ENCODE results near the gene NUDT17.

The NUDT17 gene

DNA sequence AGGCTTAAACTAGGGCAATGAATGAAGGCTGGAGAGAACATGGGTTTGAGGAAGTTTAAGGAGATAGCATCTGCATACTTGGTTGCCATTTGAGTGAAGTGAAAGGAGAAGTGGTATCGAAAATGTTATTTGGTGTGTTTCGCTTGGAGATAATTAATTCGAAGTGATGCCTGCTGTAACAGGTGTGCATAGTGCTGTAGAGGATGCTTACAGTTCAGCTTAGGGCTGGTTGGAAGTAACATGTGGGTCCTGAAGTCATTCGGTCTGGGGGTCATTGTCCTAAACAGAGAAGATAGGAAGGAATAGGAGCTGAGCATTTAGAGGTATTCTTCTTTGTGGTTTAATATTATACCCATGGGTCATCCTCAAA, 301 bp upstream of the NUDT17 start:
- TF ChIP-seq FOXP2 (optimal IDR thresholded peaks at IDR 0.05; ENCODE audit: borderline replicate concordance, extremely low read depth, extremely low read length, insufficient read depth) = no peak
- 0 out of 2 replicates have a peak, but pooled peaks have one; percentile 14 for TF ChIP-seq POLR2AphosphoS5 (IDR thresholded peaks at IDR 0.05; ENCODE audit: low read depth, low read length)

DNA sequence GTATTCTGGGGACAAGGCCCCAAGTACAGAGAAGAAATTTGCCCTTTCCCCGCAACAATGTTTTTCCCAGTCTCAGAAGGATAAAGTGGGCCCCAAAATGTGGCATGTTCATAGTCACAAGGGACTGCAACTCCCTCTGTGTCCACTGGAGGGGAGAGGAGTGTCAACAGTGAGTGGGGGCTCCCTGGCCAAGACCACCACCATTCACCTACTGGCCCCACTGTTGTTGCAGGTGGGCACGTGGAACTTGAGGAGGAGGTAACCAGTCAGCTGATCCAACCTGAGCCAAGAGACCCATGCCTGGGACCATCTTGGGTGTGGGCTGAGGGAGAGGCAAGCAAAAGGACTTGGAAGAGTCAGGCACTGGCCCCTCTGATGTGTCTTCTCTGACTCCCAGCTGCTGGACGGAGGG, 777 bp downstream of the NUDT17 start:
- TF ChIP-seq SIN3A (IDR thresholded peaks at IDR 0.05; ENCODE audit: borderline replicate concordance, insufficient read depth, low read length) (no peak), FOXP2 (optimal IDR thresholded peaks at IDR 0.05; ENCODE audit: borderline replicate concordance, extremely low read depth, extremely low read length, insufficient read depth) (no peak), TAF1 (IDR thresholded peaks at IDR 0.05; ENCODE audit: borderline replicate concordance, insufficient read depth, low read length) (no peak), POLR2AphosphoS5 (IDR thresholded peaks at IDR 0.05; ENCODE audit: low read depth, low read length) (no peak)
- TF ChIP-seq, protein P1, sequence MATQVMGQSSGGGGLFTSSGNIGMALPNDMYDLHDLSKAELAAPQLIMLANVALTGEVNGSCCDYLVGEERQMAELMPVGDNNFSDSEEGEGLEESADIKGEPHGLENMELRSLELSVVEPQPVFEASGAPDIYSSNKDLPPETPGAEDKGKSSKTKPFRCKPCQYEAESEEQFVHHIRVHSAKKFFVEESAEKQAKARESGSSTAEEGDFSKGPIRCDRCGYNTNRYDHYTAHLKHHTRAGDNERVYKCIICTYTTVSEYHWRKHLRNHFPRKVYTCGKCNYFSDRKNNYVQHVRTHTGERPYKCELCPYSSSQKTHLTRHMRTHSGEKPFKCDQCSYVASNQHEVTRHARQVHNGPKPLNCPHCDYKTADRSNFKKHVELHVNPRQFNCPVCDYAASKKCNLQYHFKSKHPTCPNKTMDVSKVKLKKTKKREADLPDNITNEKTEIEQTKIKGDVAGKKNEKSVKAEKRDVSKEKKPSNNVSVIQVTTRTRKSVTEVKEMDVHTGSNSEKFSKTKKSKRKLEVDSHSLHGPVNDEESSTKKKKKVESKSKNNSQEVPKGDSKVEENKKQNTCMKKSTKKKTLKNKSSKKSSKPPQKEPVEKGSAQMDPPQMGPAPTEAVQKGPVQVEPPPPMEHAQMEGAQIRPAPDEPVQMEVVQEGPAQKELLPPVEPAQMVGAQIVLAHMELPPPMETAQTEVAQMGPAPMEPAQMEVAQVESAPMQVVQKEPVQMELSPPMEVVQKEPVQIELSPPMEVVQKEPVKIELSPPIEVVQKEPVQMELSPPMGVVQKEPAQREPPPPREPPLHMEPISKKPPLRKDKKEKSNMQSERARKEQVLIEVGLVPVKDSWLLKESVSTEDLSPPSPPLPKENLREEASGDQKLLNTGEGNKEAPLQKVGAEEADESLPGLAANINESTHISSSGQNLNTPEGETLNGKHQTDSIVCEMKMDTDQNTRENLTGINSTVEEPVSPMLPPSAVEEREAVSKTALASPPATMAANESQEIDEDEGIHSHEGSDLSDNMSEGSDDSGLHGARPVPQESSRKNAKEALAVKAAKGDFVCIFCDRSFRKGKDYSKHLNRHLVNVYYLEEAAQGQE (IDR thresholded peaks at IDR 0.05; ENCODE audit: insufficient read depth in 1 of 2, low read depth in 2 of 2, low read length in 2 of 2) = no peak

GRCh38 chr1:145847827-145848226, 2.4 kb downstream of the NUDT17 start:
- TF ChIP-seq, protein P1 (IDR thresholded peaks at IDR 0.05; ENCODE audit: insufficient read depth in 1 of 2, low read depth in 2 of 2, low read length in 2 of 2) = no peak

- TF ChIP-seq, protein P1 (IDR thresholded peaks at IDR 0.05; ENCODE audit: insufficient read depth in 1 of 2, low read depth in 2 of 2, low read length in 2 of 2) = no peak
- TF ChIP-seq FOXP2 (optimal IDR thresholded peaks at IDR 0.05; ENCODE audit: borderline replicate concordance, extremely low read depth, extremely low read length, insufficient read depth) (no peak), SIN3A (IDR thresholded peaks at IDR 0.05; ENCODE audit: borderline replicate concordance, insufficient read depth, low read length) (no peak), POLR2AphosphoS5 (IDR thresholded peaks at IDR 0.05; ENCODE audit: low read depth, low read length) (no peak), TAF1 (IDR thresholded peaks at IDR 0.05; ENCODE audit: borderline replicate concordance, insufficient read depth, low read length) (no peak)
These were observed 4.1 kb downstream of the NUDT17 start for GRCh38 chr1:145849356-145850160.

- TF ChIP-seq, protein P1 (IDR thresholded peaks at IDR 0.05; ENCODE audit: insufficient read depth in 1 of 2, low read depth in 2 of 2, low read length in 2 of 2) = no peak
- TF ChIP-seq POLR2AphosphoS5 (IDR thresholded peaks at IDR 0.05; ENCODE audit: low read depth, low read length) = no peak
- no peak for TF ChIP-seq TAF1 (IDR thresholded peaks at IDR 0.05; ENCODE audit: borderline replicate concordance, insufficient read depth, low read length)
- no peak for TF ChIP-seq FOXP2 (optimal IDR thresholded peaks at IDR 0.05; ENCODE audit: borderline replicate concordance, extremely low read depth, extremely low read length, insufficient read depth)
- no peak for TF ChIP-seq SIN3A (IDR thresholded peaks at IDR 0.05; ENCODE audit: borderline replicate concordance, insufficient read depth, low read length)
These were observed 10.1 kb downstream of the NUDT17 start for GRCh38 chr1:145855426-145855948.
